OCI-LY7 (cell line): ENCODE measurements around the gene DNAH14. TPM values are rescaled to one million over a fixed set of nuclear protein-coding genes. Genes with fewer than 3 reads are reported as not detected.

Experiments
- BruUV-seq: library from RNA; stranded (reverse); fragments of 400-500 nt; replicated peaks from 2 replicates; lab custom pipeline; 2021; lab: Mats Ljungman, UMichigan
- CTCF ChIA-PET: fragments of 300-600 bp; sonication (Branson Sonifier 250); formaldehyde crosslinking; loops from one replicate; lab custom pipeline; 2022; ENCODE audit warnings: antibody characterized with exemption; ENCODE audit not compliant: unreplicated experiment; lab: Charles Lee
- POLR2A ChIA-PET: fragments of 300-600 bp; sonication (Branson Sonifier 250); formaldehyde crosslinking; loops from one replicate; lab custom pipeline; 2022; ENCODE audit warnings: antibody characterized with exemption; lab: Charles Lee
- DNase-seq: peaks from one replicate; pipeline ENCODE4 v3.0.0-alpha.2; 2015; ENCODE audit warnings: low spot score
- H2AFZ ChIP-seq: fragments of 200-600 bp; sonication (generic), shearing (Covaris generic); 2 replicates; pipeline ENCODE4 v1.6.1; 2014; ENCODE audit warnings: mild to moderate bottlenecking, antibody characterized with exemption, low read length, moderate library complexity
- H3K27ac ChIP-seq: fragments of 200-600 bp; sonication (generic); 2 replicates; pipeline ENCODE4 v1.5.1; 2014; ENCODE audit warnings: mixed run types, low read depth, mild to moderate bottlenecking, moderate library complexity, low read length, inconsistent platforms; ENCODE audit not compliant: poor library complexity, severe bottlenecking
- H3K36me3 ChIP-seq: fragments of 200-600 bp; sonication (generic); 2 replicates; pipeline ENCODE4 v1.6.1; 2014; ENCODE audit warnings: mild to moderate bottlenecking, antibody characterized with exemption, low read length, moderate library complexity, mixed read lengths; ENCODE audit not compliant: insufficient read depth
- H3K4me1 ChIP-seq: fragments of 200-600 bp; sonication (generic); 2 replicates; pipeline ENCODE4 v1.5.1; 2014; ENCODE audit warnings: mild to moderate bottlenecking, low read length; ENCODE audit not compliant: insufficient read depth, poor library complexity, severe bottlenecking
- H3K4me2 ChIP-seq: fragments of 200-600 bp; sonication (generic); 2 replicates; pipeline ENCODE4 v1.6.1; 2014; ENCODE audit warnings: mild to moderate bottlenecking, low read length
- H3K4me3 ChIP-seq: fragments of 200-600 bp; sonication (generic); 2 replicates; pipeline ENCODE4 v1.5.1; 2014; ENCODE audit warnings: mild to moderate bottlenecking, low read depth, low read length; ENCODE audit not compliant: poor library complexity, severe bottlenecking
- H3K79me2 ChIP-seq: fragments of 200-600 bp; sonication (generic); 2 replicates; pipeline ENCODE4 v1.6.1; 2016; ENCODE audit warnings: low read depth, mild to moderate bottlenecking, low read length, moderate library complexity, mixed read lengths; ENCODE audit not compliant: insufficient read depth
- H3K9me2 ChIP-seq: fragments of 200-600 bp; sonication (generic); 2 replicates; pipeline ENCODE4 v1.6.1; 2016; ENCODE audit warnings: mild to moderate bottlenecking, low read length, mixed read lengths; ENCODE audit not compliant: insufficient read depth
- H3K9me3 ChIP-seq: fragments of 200-600 bp; sonication (generic); 2 replicates; pipeline ENCODE4 v1.6.1; 2014; ENCODE audit warnings: mild to moderate bottlenecking, mixed run types, low read length, mixed read lengths
- H4K20me1 ChIP-seq: fragments of 200-600 bp; sonication (generic); 2 replicates; pipeline ENCODE4 v1.6.1; 2014; ENCODE audit warnings: mild to moderate bottlenecking, antibody characterized with exemption, low read length, moderate library complexity, mixed read lengths; ENCODE audit not compliant: insufficient read depth
- CTCF ChIP-seq: fragments of 200-600 bp; sonication (generic); conservative IDR thresholded peaks from 2 replicates; pipeline ENCODE4 v1.5.1; 2014; ENCODE audit warnings: mild to moderate bottlenecking, antibody characterized with exemption, low read length, moderate library complexity, mixed read lengths
- EZH2phosphoT487 ChIP-seq: fragments of 200-600 bp; sonication (generic); IDR thresholded peaks from 2 replicates; pipeline ENCODE4 v1.6.1; 2018; ENCODE audit warnings: low read depth, borderline replicate concordance, mild to moderate bottlenecking, mixed run types, antibody characterized with exemption, low read length, moderate library complexity, mixed read lengths
- intact Hi-C: fragments of 100-400 bp; cut with micrococcal nuclease; formaldehyde crosslinking; loops from one replicate; pipeline ENCODE4 v1.10.0; 2022; ENCODE audit not compliant: unreplicated experiment
- total RNA-seq, 2 experiments: library from RNA; depleted of rRNA in 1 of 2; stranded (reverse); fragments of >200 nt in 1 of 2; shearing (Covaris generic) in 1 of 2; gene quantifications; 2 replicates each; pipeline ENCODE4 v1.2.3, GENCODE V29; 2014 to 2022

Gene DNAH14
- total RNA-seq, 2 experiments from 2014 or later = not detected

DNA sequence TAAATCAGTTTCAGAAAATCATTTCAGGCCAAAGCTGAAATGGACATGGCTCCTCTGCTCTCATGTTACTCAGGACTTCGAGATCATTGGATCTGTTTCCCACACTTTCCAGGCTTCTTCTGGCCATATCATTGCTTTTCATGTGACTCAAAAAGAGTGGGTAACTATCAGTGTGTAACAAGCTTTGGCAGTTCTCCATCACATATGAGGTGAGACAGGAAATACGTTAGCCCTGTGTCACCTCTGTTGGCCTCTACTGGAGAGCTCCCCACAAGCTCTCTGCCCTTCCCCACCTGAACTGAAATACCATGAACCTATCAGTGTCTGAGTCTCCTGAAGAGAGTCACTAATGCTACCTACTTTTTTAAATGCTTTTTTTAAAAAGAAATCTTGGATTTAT is 370.1 kb downstream of the DNAH14 start:
- no peaks in the 10 kb centered on the region for H4K20me1 ChIP-seq
- no peaks in the 10 kb centered on the region for H3K4me1 ChIP-seq
- ChIA-PET CTCF (interaction anchor here (0.6 kb wide), 1 partner anchor 9 kb away, joined by 3 read pairs; no protein-coding TSS in a partner anchor), POLR2A (interaction anchor here (0.8 kb wide), 1 partner anchor 9 kb away, joined by 3 read pairs; no protein-coding TSS in a partner anchor)
- no peaks in the 10 kb centered on the region for H3K9me2 ChIP-seq
- H2AFZ ChIP-seq = no peak overlapping the region
- H3K36me3 ChIP-seq = no peaks in the 10 kb centered on the region
- H3K4me2 ChIP-seq = no peak overlapping the region
- DNase-seq = no peak
- H3K4me3 ChIP-seq = no peak overlapping the region
- no peak overlapping the region for H3K27ac ChIP-seq
- H3K79me2 ChIP-seq = no peaks in the 10 kb centered on the region
- no peak for TF ChIP-seq CTCF
- no peak for TF ChIP-seq EZH2phosphoT487
- BruUV-seq = no TSS peak
- intact Hi-C loops = no loop called here
- H3K9me3 ChIP-seq = no peaks in the 10 kb centered on the region

GRCh38 chr1:225300381-225300780 is 370.9 kb downstream of the DNAH14 start:
- POLR2A ChIA-PET = interaction anchor here (0.6 kb wide), 2 partner anchors 25 to 28 kb away, joined by 3 to 4 read pairs; no protein-coding TSS in a partner anchor
- no peaks in the 10 kb centered on the region for H3K79me2 ChIP-seq

More at GRCh38 chr1:225300381-225300780, 370.9 kb downstream of the DNAH14 start:
- H3K4me2 ChIP-seq = no peak overlapping the region
- H4K20me1 ChIP-seq = no peaks in the 10 kb centered on the region
- no peak overlapping the region for H2AFZ ChIP-seq
- intact Hi-C loops = no loop called here
- CTCF ChIA-PET = no interaction called here
- no peaks in the 10 kb centered on the region for H3K4me1 ChIP-seq
- no TSS peak for BruUV-seq
- no peaks in the 10 kb centered on the region for H3K36me3 ChIP-seq
- H3K4me3 ChIP-seq = no peak overlapping the region
- DNase-seq = no peak
- no peaks in the 10 kb centered on the region for H3K9me3 ChIP-seq
- no peak overlapping the region for H3K27ac ChIP-seq
- TF ChIP-seq EZH2phosphoT487 (no peak), CTCF (no peak)
- no peaks in the 10 kb centered on the region for H3K9me2 ChIP-seq
